Nephron (organoid): ENCODE results near the gene CDC42.

Source experiments
- H3K27ac Mint-ChIP-seq, 3 experiments: 2 replicates each; pipeline ENCODE4 v1.8.0; 2020; ENCODE audit warnings: mixed read lengths in 3 of 3, mild to moderate bottlenecking in 2 of 3, moderate library complexity in 1 of 3
- H3K27me3 Mint-ChIP-seq: 2 replicates; pipeline ENCODE4 v1.8.0; 2021; ENCODE audit warnings: low read depth, mild to moderate bottlenecking, moderate library complexity, mixed read lengths
- H3K36me3 Mint-ChIP-seq: 2 replicates; pipeline ENCODE4 v1.8.0; 2020; ENCODE audit warnings: low read depth, mixed read lengths
- H3K4me1 Mint-ChIP-seq: 2 replicates; pipeline ENCODE4 v1.8.0; 2020; ENCODE audit warnings: mixed read lengths
- H3K4me3 Mint-ChIP-seq, 3 experiments: 2 replicates each; pipeline ENCODE4 v1.8.0; 2020; ENCODE audit warnings: mild to moderate bottlenecking in 3 of 3, mixed read lengths in 3 of 3, moderate library complexity in 2 of 3
- H3K9me3 Mint-ChIP-seq: 2 replicates; pipeline ENCODE4 v1.8.0; 2020; ENCODE audit warnings: mixed read lengths
- TF ChIP-seq, protein P1 (sequence below), 3 experiments: fragments of 200-600 bp; sonication (generic); IDR thresholded peaks; one replicate each; pipeline ENCODE4 v1.5.0; 2021; ENCODE audit warnings: antibody characterized with exemption in 3 of 3; ENCODE audit not compliant: unreplicated experiment in 3 of 3

CDC42 gene

GRCh38 chr1:22039594-22040285 lies 12.8 kb upstream of the CDC42 start:
- Mint-ChIP-seq H3K4me1 (peaks cover 37% of the 10 kb centered on the region), H3K9me3 (no peaks in the 10 kb centered on the region)

DNA sequence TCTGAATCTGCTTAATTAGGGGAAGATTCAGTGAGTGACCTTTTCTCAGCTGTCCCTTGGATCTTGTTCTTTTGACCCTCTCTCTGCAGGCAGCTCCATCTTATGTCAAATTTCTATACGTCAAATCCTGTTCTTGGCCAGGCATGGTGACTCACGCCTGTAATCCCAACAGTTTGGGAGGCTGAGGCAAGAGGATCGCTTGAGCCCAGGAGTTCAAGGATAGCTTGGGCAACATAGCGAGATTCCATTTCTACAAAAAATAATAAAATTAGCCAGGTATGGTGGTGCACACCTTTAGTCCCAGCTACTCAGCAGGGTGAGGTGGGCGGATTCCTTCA lies 12.3 kb upstream of the CDC42 start:
- peaks cover under 1% of the 10 kb centered on the region for H3K9me3 Mint-ChIP-seq
- H3K27ac Mint-ChIP-seq, result peak overlapping the region; percentile 26 to 87 (median 71)
- H3K36me3 Mint-ChIP-seq, result no peaks in the 10 kb centered on the region
- no peaks in the 10 kb centered on the region for H3K27me3 Mint-ChIP-seq
- no peak overlapping the region for H3K4me3 Mint-ChIP-seq
- peaks cover 42% of the 10 kb centered on the region for H3K4me1 Mint-ChIP-seq
- TF ChIP-seq, protein P1, sequence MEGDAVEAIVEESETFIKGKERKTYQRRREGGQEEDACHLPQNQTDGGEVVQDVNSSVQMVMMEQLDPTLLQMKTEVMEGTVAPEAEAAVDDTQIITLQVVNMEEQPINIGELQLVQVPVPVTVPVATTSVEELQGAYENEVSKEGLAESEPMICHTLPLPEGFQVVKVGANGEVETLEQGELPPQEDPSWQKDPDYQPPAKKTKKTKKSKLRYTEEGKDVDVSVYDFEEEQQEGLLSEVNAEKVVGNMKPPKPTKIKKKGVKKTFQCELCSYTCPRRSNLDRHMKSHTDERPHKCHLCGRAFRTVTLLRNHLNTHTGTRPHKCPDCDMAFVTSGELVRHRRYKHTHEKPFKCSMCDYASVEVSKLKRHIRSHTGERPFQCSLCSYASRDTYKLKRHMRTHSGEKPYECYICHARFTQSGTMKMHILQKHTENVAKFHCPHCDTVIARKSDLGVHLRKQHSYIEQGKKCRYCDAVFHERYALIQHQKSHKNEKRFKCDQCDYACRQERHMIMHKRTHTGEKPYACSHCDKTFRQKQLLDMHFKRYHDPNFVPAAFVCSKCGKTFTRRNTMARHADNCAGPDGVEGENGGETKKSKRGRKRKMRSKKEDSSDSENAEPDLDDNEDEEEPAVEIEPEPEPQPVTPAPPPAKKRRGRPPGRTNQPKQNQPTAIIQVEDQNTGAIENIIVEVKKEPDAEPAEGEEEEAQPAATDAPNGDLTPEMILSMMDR (IDR thresholded peaks at IDR 0.05; ENCODE audit: unreplicated experiment in 3 of 3), result no peak

More at GRCh38 chr1:22039594-22040285, 12.8 kb upstream of the CDC42 start:
- H3K27me3 Mint-ChIP-seq, result no peaks in the 10 kb centered on the region
- TF ChIP-seq, protein P1 (IDR thresholded peaks at IDR 0.05; ENCODE audit: unreplicated experiment in 3 of 3), result no peak
- H3K36me3 Mint-ChIP-seq, result no peaks in the 10 kb centered on the region
- H3K4me3 Mint-ChIP-seq, result no peak overlapping the region
- H3K27ac Mint-ChIP-seq, result peak overlapping the region; percentile 26 to 87 (median 71)

DNA sequence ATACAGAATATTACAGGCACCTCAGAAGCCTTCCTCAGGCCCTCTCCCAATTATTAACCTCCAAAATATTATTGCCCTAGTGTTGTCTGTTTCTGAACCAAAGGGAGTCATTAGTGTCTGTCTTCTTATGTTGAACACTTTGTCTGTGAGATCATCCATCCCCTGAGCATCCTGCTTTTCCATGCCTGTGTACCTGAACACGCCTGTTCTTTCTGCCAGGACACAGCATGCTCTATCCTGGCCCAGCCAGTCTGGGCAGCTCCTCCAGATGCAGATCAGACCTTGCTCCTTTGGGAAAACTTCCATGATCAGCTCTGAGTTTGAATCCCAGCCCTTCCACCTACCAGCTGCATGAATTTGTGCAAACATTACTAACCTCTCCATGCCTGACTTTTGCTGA lies 11.0 kb upstream of the CDC42 start:
- no peaks in the 10 kb centered on the region for H3K36me3 Mint-ChIP-seq
- peaks cover 45% of the 10 kb centered on the region for H3K4me1 Mint-ChIP-seq
- no peaks in the 10 kb centered on the region for H3K27me3 Mint-ChIP-seq
- peak overlapping the region; percentile 29 to 57 (median 31) for H3K27ac Mint-ChIP-seq
- peaks cover 3% of the 10 kb centered on the region for H3K9me3 Mint-ChIP-seq
- H3K4me3 Mint-ChIP-seq, result no peak overlapping the region
- TF ChIP-seq, protein P1 (IDR thresholded peaks at IDR 0.05; ENCODE audit: unreplicated experiment in 3 of 3), result no peak

DNA sequence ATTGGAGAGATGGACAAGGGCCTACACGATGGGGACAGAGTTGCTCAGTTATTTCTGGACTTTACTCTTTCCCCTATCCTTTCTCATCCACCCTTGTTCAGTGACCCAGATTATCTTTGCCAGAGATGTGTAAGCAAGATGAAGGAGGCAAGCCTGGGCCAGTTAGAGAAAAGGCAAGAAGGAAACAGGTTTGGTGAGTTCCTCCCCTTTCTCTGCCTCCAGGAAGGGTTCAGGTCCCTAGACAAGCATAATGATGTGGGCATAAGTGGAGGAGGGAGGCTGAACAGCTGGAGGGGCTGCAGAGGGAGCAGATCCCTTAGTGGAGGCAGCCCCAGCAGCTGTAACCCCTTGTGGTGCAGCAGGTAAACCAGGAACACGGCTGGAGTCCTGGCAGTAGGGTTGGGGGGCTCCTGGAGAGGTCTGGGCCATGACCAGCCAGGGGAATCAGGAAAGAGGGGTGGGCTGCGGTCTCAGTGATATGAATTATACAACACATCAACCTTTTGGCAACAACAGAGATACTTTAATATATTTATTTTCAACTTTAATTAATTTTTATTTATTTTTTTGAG lies 9.2 kb upstream of the CDC42 start:
- H3K27me3 Mint-ChIP-seq, result no peaks in the 10 kb centered on the region
- peaks cover 3% of the 10 kb centered on the region for H3K9me3 Mint-ChIP-seq
- peaks cover 37% of the 10 kb centered on the region for H3K4me1 Mint-ChIP-seq
- H3K4me3 Mint-ChIP-seq, result no peak overlapping the region
- TF ChIP-seq, protein P1 (IDR thresholded peaks at IDR 0.05; ENCODE audit: unreplicated experiment in 3 of 3), result no peak
- H3K36me3 Mint-ChIP-seq, result no peaks in the 10 kb centered on the region
- H3K27ac Mint-ChIP-seq, result peak overlapping the region; percentile 30 to 45 (median 39)

- TF ChIP-seq, protein P1 (IDR thresholded peaks at IDR 0.05; ENCODE audit: unreplicated experiment in 3 of 3), result no peak
- Mint-ChIP-seq H3K4me3 (no peak overlapping the region), H3K36me3 (no peaks in the 10 kb centered on the region), H3K27me3 (no peaks in the 10 kb centered on the region), H3K9me3 (peaks cover 3% of the 10 kb centered on the region), H3K4me1 (peaks cover 33% of the 10 kb centered on the region), H3K27ac (peak overlapping the region; percentile 1 to 86 (median 77))
Measured at GRCh38 chr1:22044690-22045420, 7.7 kb upstream of the CDC42 start.
